Measurements from ENCODE around the gene PTX4. TPM values are rescaled to one million over a fixed set of nuclear protein-coding genes. Genes with fewer than 3 reads are reported as not detected.
A peak's percentile ranks its signal among the peaks of the same experiment; 100 is the strongest.

Gene PTX4
- total and polyA plus RNA-seq, 2 experiments from 2014 or later = 0.30 TPM; not detected in 1

- H3K27ac ChIP-seq = peak overlapping the region; percentile 71
- DNase-seq (ENCODE audit: low read depth in 1 of 2, low spot score in 1 of 2) = no peak
- no peaks in the 10 kb centered on the region for H3K27me3 ChIP-seq
- no peaks in the 10 kb centered on the region for H3K9me3 ChIP-seq (ENCODE audit: low read depth)
- no peaks in the 10 kb centered on the region for H3K4me1 ChIP-seq (ENCODE audit: low read depth)
- H3K36me3 ChIP-seq = no peaks in the 10 kb centered on the region
- H3K4me3 ChIP-seq = no peak overlapping the region
- TF ChIP-seq, protein P1, sequence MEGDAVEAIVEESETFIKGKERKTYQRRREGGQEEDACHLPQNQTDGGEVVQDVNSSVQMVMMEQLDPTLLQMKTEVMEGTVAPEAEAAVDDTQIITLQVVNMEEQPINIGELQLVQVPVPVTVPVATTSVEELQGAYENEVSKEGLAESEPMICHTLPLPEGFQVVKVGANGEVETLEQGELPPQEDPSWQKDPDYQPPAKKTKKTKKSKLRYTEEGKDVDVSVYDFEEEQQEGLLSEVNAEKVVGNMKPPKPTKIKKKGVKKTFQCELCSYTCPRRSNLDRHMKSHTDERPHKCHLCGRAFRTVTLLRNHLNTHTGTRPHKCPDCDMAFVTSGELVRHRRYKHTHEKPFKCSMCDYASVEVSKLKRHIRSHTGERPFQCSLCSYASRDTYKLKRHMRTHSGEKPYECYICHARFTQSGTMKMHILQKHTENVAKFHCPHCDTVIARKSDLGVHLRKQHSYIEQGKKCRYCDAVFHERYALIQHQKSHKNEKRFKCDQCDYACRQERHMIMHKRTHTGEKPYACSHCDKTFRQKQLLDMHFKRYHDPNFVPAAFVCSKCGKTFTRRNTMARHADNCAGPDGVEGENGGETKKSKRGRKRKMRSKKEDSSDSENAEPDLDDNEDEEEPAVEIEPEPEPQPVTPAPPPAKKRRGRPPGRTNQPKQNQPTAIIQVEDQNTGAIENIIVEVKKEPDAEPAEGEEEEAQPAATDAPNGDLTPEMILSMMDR (IDR thresholded peaks at IDR 0.05; ENCODE audit: low read depth, low read length) = no peak
These were observed 38.1 kb upstream of the PTX4 start for GRCh38 chr16:1526608-1527555.

DNA sequence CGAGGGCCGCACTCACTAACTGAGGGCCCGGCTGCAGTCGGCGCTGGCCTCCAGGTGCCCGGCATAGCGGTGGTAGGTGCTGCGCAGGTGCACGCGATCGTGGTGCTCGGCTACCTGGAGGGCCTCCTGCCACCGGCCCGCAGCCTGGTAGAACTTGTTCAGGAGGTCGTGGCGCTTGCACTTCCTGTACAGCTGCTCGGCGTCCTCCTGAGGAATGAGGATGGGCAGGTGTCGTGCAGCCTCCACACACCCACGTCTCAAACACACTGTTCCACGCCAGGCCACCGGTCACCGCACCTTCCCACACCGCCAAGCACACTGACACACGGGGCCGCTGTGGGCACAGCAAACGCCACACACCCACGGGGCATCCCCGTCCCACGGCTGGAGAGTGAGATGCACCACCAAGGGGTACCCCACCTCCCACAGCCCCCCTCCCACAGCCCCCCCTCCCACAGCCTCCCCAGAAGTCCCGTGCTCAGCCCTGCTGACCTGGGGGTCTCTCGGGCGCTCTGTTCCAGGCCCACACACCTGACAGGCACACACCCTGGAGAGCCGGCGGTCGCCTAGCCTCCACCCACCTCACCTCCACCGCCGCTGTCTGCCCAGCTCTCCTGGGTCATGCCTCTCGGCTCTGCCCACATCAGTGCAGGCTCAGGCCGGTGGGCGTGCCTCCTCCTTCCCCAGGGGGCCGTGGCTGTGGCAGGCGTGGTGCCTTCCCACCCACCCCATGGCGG is 37.3 kb upstream of the PTX4 start:
- no peaks in the 10 kb centered on the region for H3K27me3 ChIP-seq
- no peak overlapping the region for H3K4me3 ChIP-seq
- TF ChIP-seq, protein P1 (IDR thresholded peaks at IDR 0.05; ENCODE audit: low read depth, low read length) = no peak
- no peaks in the 10 kb centered on the region for H3K9me3 ChIP-seq (ENCODE audit: low read depth)
- H3K4me1 ChIP-seq (ENCODE audit: low read depth) = no peaks in the 10 kb centered on the region
- H3K27ac ChIP-seq = no peak overlapping the region
- DNase-seq (ENCODE audit: low read depth in 1 of 2, low spot score in 1 of 2) = no peak
- H3K36me3 ChIP-seq = no peaks in the 10 kb centered on the region

- Histone ChIP-seq H3K27me3 (no peaks in the 10 kb centered on the region), H3K27ac (no peak overlapping the region), H3K4me3 (no peak overlapping the region), H3K9me3 (ENCODE audit: low read depth) (no peaks in the 10 kb centered on the region), H3K36me3 (peaks cover 2% of the 10 kb centered on the region), H3K4me1 (ENCODE audit: low read depth) (no peaks in the 10 kb centered on the region)
- TF ChIP-seq, protein P1 (IDR thresholded peaks at IDR 0.05; ENCODE audit: low read depth, low read length) = no peak
- no peak for DNase-seq (ENCODE audit: low read depth in 1 of 2, low spot score in 1 of 2)
These were observed 35.6 kb upstream of the PTX4 start for GRCh38 chr16:1524366-1524765.

- no peaks in the 10 kb centered on the region for H3K4me1 ChIP-seq (ENCODE audit: low read depth)
- TF ChIP-seq, protein P1 (IDR thresholded peaks at IDR 0.05; ENCODE audit: low read depth, low read length) = no peak
- H3K27ac ChIP-seq = no peak overlapping the region
- DNase-seq (ENCODE audit: low read depth in 1 of 2, low spot score in 1 of 2) = no peak
- H3K4me3 ChIP-seq = no peak overlapping the region
- H3K36me3 ChIP-seq = peaks cover 2% of the 10 kb centered on the region
- H3K9me3 ChIP-seq (ENCODE audit: low read depth) = no peaks in the 10 kb centered on the region
- no peaks in the 10 kb centered on the region for H3K27me3 ChIP-seq
These were observed 35.0 kb upstream of the PTX4 start for GRCh38 chr16:1523581-1524245.

DNA sequence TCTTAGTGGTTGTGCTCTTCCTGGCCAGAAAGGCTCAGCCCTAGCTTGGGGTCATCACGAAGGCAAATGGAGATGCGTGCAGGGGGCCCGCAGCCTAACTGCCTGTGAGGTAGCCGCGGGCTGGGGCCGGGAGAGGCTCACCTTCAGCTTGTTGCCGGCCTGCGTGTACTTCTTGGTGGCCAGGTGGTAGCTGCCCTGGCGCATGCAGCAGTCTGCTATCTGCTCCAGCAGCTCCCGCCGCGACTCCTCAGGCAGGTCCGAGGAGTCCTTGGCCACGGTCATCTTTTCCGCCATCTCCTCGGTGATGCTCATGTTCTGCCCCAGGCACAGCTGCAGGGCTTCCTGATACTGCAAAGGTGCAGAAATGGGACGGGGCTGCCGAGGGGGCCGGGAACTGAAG is 31.7 kb upstream of the PTX4 start:
- peaks cover 2% of the 10 kb centered on the region for H3K36me3 ChIP-seq
- H3K9me3 ChIP-seq (ENCODE audit: low read depth) = no peaks in the 10 kb centered on the region
- no peak for DNase-seq (ENCODE audit: low read depth in 1 of 2, low spot score in 1 of 2)
- no peaks in the 10 kb centered on the region for H3K27me3 ChIP-seq
- no peak overlapping the region for H3K4me3 ChIP-seq
- TF ChIP-seq, protein P1 (IDR thresholded peaks at IDR 0.05; ENCODE audit: low read depth, low read length) = no peak
- no peak overlapping the region for H3K27ac ChIP-seq
- no peaks in the 10 kb centered on the region for H3K4me1 ChIP-seq (ENCODE audit: low read depth)
